Stimulated activated CD4-positive, alpha-beta T cell treated with anti-CD3 and anti-CD28 coated beads, Interleukin-4, amount 100 ng/mL, for 24 hours (primary cell): ENCODE data around the gene DCTN2.
"Not testable (repeated sequence)": the region's sequence is repeated elsewhere in the genome, so short reads cannot be mapped to it uniquely, and the experiment has no call there.

ENCODE experiments used
- DNase-seq: peaks from one replicate; pipeline ENCODE4 v3.0.0-alpha.2; 2020

Gene DCTN2

GRCh38 chr12:57525615-57526383 is 21.2 kb downstream of the DCTN2 start:
- no peak for DNase-seq

- DNase-seq = no peak
Observed at GRCh38 chr12:57524814-57525614, 22.0 kb downstream of the DCTN2 start.

- DNase-seq = no peak
Observed at GRCh38 chr12:57523706-57524614, 23.0 kb downstream of the DCTN2 start.

- peak; percentile 42 for DNase-seq
Observed at GRCh38 chr12:57522887-57523705, 23.9 kb downstream of the DCTN2 start.

GRCh38 chr12:57522011-57522886 is 24.7 kb downstream of the DCTN2 start, which contains the start of gene MBD6:
Gene MBD6, plus strand, starts transcription at chr12:57522824. Its CDS starts 1,480 bp downstream, at chr12:57524304.
- peak; percentile 90 for DNase-seq

- DNase-seq = no peak
Observed at GRCh38 chr12:57521525-57522010, 25.4 kb downstream of the DCTN2 start.

GRCh38 chr12:57520053-57520818 is 26.8 kb downstream of the DCTN2 start, which contains the start of gene DDIT3:
Gene DDIT3, minus strand, starts transcription at chr12:57520514. Its CDS starts 3,108 bp downstream, at chr12:57517406.
- peak; percentile 100 for DNase-seq

GRCh38 chr12:57519796-57520052 is 27.3 kb downstream of the DCTN2 start:
- DNase-seq = peak; percentile 27

- DNase-seq = peak; percentile 29
Observed at GRCh38 chr12:57518920-57519795, 27.8 kb downstream of the DCTN2 start.

- no peak for DNase-seq
Observed at GRCh38 chr12:57518176-57518919, 28.6 kb downstream of the DCTN2 start.

GRCh38 chr12:57517718-57518117 is 29.3 kb downstream of the DCTN2 start:
- not testable (repeated sequence) for DNase-seq

GRCh38 chr12:57517187-57517586 is 29.8 kb downstream of the DCTN2 start:
- no peak for DNase-seq

- no peak for DNase-seq
Observed at GRCh38 chr12:57516617-57517153, 30.3 kb downstream of the DCTN2 start.

GRCh38 chr12:57515934-57516541 is 31.0 kb downstream of the DCTN2 start:
- no peak for DNase-seq

GRCh38 chr12:57515408-57515933 is 31.5 kb downstream of the DCTN2 start:
- no peak for DNase-seq

- DNase-seq = no peak
Observed at GRCh38 chr12:57514720-57515407, 32.1 kb downstream of the DCTN2 start.

GRCh38 chr12:57514246-57514645 is 32.7 kb downstream of the DCTN2 start:
- DNase-seq = not testable (repeated sequence)
